Activated T-helper 9 cell treated with anti-CD3 and anti-CD28 coated beads, Interleukin-2, amount 50 U/mL, for 16 hours (primary cell): ENCODE measurements around the gene TFAP2A.

Experiments
- DNase-seq: peaks from one replicate; pipeline ENCODE4 v3.0.0-alpha.2; 2020; ENCODE audit warnings: low read depth

The TFAP2A gene

GRCh38 chr6:10399451-10399850 lies 15.4 kb downstream of the TFAP2A start:
- DNase-seq: no peak

GRCh38 chr6:10398446-10399218 lies 16.2 kb downstream of the TFAP2A start:
- DNase-seq: no peak

- no peak for DNase-seq
Observed at GRCh38 chr6:10397756-10398445, 17.0 kb downstream of the TFAP2A start.

- no peak for DNase-seq
Observed at GRCh38 chr6:10396785-10397184, 18.1 kb downstream of the TFAP2A start.

GRCh38 chr6:10395704-10396546 lies 18.9 kb downstream of the TFAP2A start:
- no peak for DNase-seq

GRCh38 chr6:10395171-10395703 lies 19.6 kb downstream of the TFAP2A start:
- DNase-seq: no peak

GRCh38 chr6:10393544-10394225 lies 21.2 kb downstream of the TFAP2A start:
- DNase-seq: no peak

- no peak for DNase-seq
Observed at GRCh38 chr6:10391799-10392198, 23.1 kb downstream of the TFAP2A start.

GRCh38 chr6:10391299-10391630 lies 23.6 kb downstream of the TFAP2A start:
- no peak for DNase-seq

GRCh38 chr6:10390495-10391298 lies 24.2 kb downstream of the TFAP2A start:
- no peak for DNase-seq

- DNase-seq: no peak
Observed at GRCh38 chr6:10389739-10390494, 25.0 kb downstream of the TFAP2A start.

- no peak for DNase-seq
Observed at GRCh38 chr6:10386756-10387654, 27.9 kb downstream of the TFAP2A start.

- no peak for DNase-seq
Observed at GRCh38 chr6:10386220-10386619, 28.7 kb downstream of the TFAP2A start.

- DNase-seq: no peak
Observed at GRCh38 chr6:10385524-10386132, 29.2 kb downstream of the TFAP2A start.

- no peak for DNase-seq
Observed at GRCh38 chr6:10384610-10385523, 30.0 kb downstream of the TFAP2A start.

- DNase-seq: no peak
Observed at GRCh38 chr6:10384091-10384609, 30.7 kb downstream of the TFAP2A start.

GRCh38 chr6:10383331-10384090 lies 31.4 kb downstream of the TFAP2A start:
- DNase-seq: no peak
